SU-DHL-6 (cell line): ENCODE measurements around the gene MOB3B.

Experiments
- H2AFZ ChIP-seq: fragments of 200-600 bp; sonication (generic); 2 replicates; pipeline ENCODE4 v1.6.1; 2014; ENCODE audit warnings: low read depth, mild to moderate bottlenecking, moderate library complexity, mixed read lengths, antibody characterized with exemption, low read length; ENCODE audit not compliant: severe bottlenecking
- H3F3A ChIP-seq: fragments of 200-600 bp; shearing (Covaris generic); 2 replicates; pipeline ENCODE4 v1.6.0; 2016; ENCODE audit warnings: antibody characterized with exemption, mild to moderate bottlenecking; ENCODE audit not compliant: insufficient read depth
- H3K27ac ChIP-seq: fragments of 200-600 bp; sonication (generic); 2 replicates; pipeline ENCODE4 v1.5.1; 2016; ENCODE audit warnings: low read depth, mild to moderate bottlenecking, low read length, moderate library complexity, mixed read lengths
- H3K27me3 ChIP-seq: fragments of 200-600 bp; sonication (generic), shearing (Covaris generic); 2 replicates; pipeline ENCODE4 v1.6.0; 2014; ENCODE audit warnings: mild to moderate bottlenecking, low read length
- H3K36me3 ChIP-seq: fragments of 200-600 bp; sonication (generic); 2 replicates; pipeline ENCODE4 v1.6.1; 2014; ENCODE audit warnings: mild to moderate bottlenecking, low read length, mixed read lengths
- H3K4me2 ChIP-seq: fragments of 300-600, 200-600 bp; shearing (Covaris generic), sonication (generic); 2 replicates; pipeline ENCODE4 v1.6.0; 2014; ENCODE audit warnings: low read length, low read depth, mild to moderate bottlenecking; ENCODE audit not compliant: poor library complexity, severe bottlenecking
- H3K4me3 ChIP-seq: fragments of 200-600 bp; sonication (generic); 2 replicates; pipeline ENCODE4 v1.5.1; 2014; ENCODE audit warnings: antibody characterized with exemption, low read length, mild to moderate bottlenecking, mixed read lengths; ENCODE audit not compliant: insufficient read depth, poor library complexity, severe bottlenecking
- H3K79me2 ChIP-seq: fragments of 200-600 bp; sonication (generic); 2 replicates; pipeline ENCODE4 v1.6.1; 2014; ENCODE audit warnings: mild to moderate bottlenecking, low read length, moderate library complexity; ENCODE audit not compliant: insufficient read depth
- H3K9ac ChIP-seq: fragments of 200-600 bp; sonication (generic); 2 replicates; pipeline ENCODE4 v1.7.0; 2014; ENCODE audit warnings: mild to moderate bottlenecking, low read length
- H3K9me2 ChIP-seq: fragments of 200-600 bp; sonication (generic); replicated peaks from 2 replicates; pipeline ENCODE4 v1.6.1; 2014; ENCODE audit warnings: low read length; ENCODE audit not compliant: insufficient read depth
- H3K9me3 ChIP-seq: fragments of 200-600 bp; sonication (generic); 2 replicates; pipeline ENCODE4 v1.6.1; 2014; ENCODE audit warnings: low read length, mixed read lengths; ENCODE audit not compliant: insufficient read depth
- H4K20me1 ChIP-seq: fragments of 200-600 bp; sonication (generic); 2 replicates; pipeline ENCODE4 v1.6.1; 2014; ENCODE audit warnings: low read depth, mild to moderate bottlenecking, antibody characterized with exemption, low read length, moderate library complexity, mixed read lengths
- EZH2phosphoT487 ChIP-seq: fragments of 200-600 bp; sonication (generic), shearing (Covaris generic); conservative IDR thresholded peaks from 2 replicates; pipeline ENCODE4 v1.6.1; 2018; ENCODE audit warnings: mild to moderate bottlenecking, antibody characterized with exemption, low read length, moderate library complexity, mixed read lengths
- TF ChIP-seq, protein P1 (sequence below): fragments of 200-600 bp; sonication (generic); IDR thresholded peaks from one replicate; pipeline ENCODE4 v1.5.1; 2017; ENCODE audit warnings: antibody characterized with exemption, mild to moderate bottlenecking, low read length, moderate library complexity; ENCODE audit not compliant: insufficient read depth, poor library complexity, severe bottlenecking

Gene MOB3B

DNA sequence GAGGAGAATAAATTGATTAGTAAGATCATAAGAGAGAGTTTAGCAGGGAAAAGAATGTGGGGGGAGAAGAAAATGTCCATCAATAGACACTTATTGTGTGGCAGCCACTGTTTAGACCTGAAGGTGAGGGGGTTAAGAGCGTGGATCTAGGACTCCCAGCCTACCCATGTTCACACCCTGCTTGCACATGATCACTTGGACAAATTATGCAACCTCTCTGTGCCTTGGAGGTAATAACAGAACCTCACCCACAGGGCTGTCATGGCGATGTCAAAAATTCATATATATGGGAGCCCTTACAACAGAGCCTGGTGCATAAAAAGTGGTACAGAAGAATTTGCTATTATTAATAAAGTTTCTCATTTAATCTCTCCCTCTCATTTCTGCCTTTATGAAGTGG lies 146.6 kb downstream of the MOB3B start:
- Histone ChIP-seq H3K9ac (no peak overlapping the region), H2AFZ (no peak overlapping the region), H3K27me3 (no peaks in the 10 kb centered on the region), H3K79me2 (no peaks in the 10 kb centered on the region), H3K9me3 (no peaks in the 10 kb centered on the region), H3K4me3 (no peak overlapping the region), H3K36me3 (no peaks in the 10 kb centered on the region), H3K27ac (no peak overlapping the region), H3F3A (no peaks in the 10 kb centered on the region), H4K20me1 (no peaks in the 10 kb centered on the region), H3K9me2 (no peaks in the 10 kb centered on the region), H3K4me2 (no peak overlapping the region)
- TF ChIP-seq, protein P1, sequence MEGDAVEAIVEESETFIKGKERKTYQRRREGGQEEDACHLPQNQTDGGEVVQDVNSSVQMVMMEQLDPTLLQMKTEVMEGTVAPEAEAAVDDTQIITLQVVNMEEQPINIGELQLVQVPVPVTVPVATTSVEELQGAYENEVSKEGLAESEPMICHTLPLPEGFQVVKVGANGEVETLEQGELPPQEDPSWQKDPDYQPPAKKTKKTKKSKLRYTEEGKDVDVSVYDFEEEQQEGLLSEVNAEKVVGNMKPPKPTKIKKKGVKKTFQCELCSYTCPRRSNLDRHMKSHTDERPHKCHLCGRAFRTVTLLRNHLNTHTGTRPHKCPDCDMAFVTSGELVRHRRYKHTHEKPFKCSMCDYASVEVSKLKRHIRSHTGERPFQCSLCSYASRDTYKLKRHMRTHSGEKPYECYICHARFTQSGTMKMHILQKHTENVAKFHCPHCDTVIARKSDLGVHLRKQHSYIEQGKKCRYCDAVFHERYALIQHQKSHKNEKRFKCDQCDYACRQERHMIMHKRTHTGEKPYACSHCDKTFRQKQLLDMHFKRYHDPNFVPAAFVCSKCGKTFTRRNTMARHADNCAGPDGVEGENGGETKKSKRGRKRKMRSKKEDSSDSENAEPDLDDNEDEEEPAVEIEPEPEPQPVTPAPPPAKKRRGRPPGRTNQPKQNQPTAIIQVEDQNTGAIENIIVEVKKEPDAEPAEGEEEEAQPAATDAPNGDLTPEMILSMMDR, result no peak
- no peak for TF ChIP-seq EZH2phosphoT487

GRCh38 chr9:27382308-27382707 lies 147.3 kb downstream of the MOB3B start:
- no peak overlapping the region for H2AFZ ChIP-seq
- no peak overlapping the region for H3K4me2 ChIP-seq
- no peak for TF ChIP-seq EZH2phosphoT487
- TF ChIP-seq, protein P1, result no peak
- H3K79me2 ChIP-seq, result no peaks in the 10 kb centered on the region
- H3K4me3 ChIP-seq, result no peak overlapping the region
- no peaks in the 10 kb centered on the region for H3F3A ChIP-seq
- no peaks in the 10 kb centered on the region for H4K20me1 ChIP-seq
- no peaks in the 10 kb centered on the region for H3K36me3 ChIP-seq
- no peaks in the 10 kb centered on the region for H3K9me2 ChIP-seq
- H3K27ac ChIP-seq, result no peak overlapping the region
- no peak overlapping the region for H3K9ac ChIP-seq
- H3K27me3 ChIP-seq, result no peaks in the 10 kb centered on the region
- H3K9me3 ChIP-seq, result no peaks in the 10 kb centered on the region

DNA sequence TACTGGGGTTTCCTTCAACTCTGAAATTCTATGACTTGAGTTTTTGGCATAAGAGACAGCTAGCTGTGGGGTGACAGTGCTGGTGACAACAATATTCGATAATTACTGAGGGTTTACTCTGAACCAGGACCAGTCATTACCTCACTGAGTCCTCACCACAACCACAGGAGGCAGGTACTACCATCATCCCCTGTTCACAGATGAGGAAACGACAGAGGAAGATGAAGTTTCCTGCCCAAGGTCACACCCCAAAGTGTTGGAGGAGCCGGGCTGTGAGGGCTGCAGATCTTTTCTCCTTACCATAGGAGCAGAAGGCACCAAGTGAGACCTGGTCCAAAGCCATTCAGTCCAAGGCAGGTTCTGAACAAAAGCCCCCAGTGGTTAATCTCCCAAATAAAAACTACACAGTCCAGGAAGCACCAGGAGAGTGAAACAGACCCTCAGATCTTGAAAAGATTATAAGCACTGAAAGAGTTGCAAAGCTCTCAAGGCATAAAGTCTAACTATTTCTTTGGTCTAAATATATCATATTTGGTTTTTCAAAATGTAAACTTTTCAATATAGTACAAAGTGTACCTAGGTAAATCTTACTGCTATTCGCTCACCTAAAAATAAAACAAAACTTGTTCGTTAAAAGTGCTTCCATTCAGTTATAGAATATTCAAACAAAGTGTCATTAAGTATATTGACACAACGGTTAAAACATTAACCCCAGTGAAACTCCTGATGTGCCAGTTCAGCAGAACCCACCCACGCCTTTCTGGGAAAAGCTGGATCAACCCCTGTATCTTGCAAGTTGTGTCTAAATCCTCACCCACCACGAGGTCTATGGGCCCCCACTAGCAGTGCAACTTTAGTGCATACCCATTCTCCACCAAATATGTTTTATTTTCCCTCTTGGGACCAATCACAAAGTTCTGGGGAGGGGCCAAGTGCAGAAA lies 150.0 kb downstream of the MOB3B start:
- H3K9me2 ChIP-seq, result no peaks in the 10 kb centered on the region
- no peak overlapping the region for H3K27ac ChIP-seq
- no peaks in the 10 kb centered on the region for H3K27me3 ChIP-seq
- TF ChIP-seq, protein P1, result no peak
- no peak for TF ChIP-seq EZH2phosphoT487
- H4K20me1 ChIP-seq, result no peaks in the 10 kb centered on the region
- H3K4me3 ChIP-seq, result no peak overlapping the region
- no peak overlapping the region for H2AFZ ChIP-seq
- no peaks in the 10 kb centered on the region for H3K36me3 ChIP-seq
- H3K4me2 ChIP-seq, result no peak overlapping the region
- no peaks in the 10 kb centered on the region for H3K9me3 ChIP-seq
- no peak overlapping the region for H3K9ac ChIP-seq
- no peaks in the 10 kb centered on the region for H3K79me2 ChIP-seq
- no peaks in the 10 kb centered on the region for H3F3A ChIP-seq
